ENCODE data around the gene PRKCG.

The PRKCG gene

GRCh38 chr19:53873773-53874605, 8.0 kb upstream of the PRKCG start:
- no peak for DNase-seq (ENCODE audit: low read depth)
- H3K4me3 ChIP-seq (ENCODE audit: low read length), result no peak overlapping the region
- no peaks in the 10 kb centered on the region for H3K27me3 ChIP-seq (replicated peaks; ENCODE audit: control insufficient read depth, insufficient read depth, low read length)
- peaks cover 22% of the 10 kb centered on the region for H3K36me3 ChIP-seq (ENCODE audit: control insufficient read depth, insufficient read depth, low read length, severe bottlenecking)
- peaks cover 3% of the 10 kb centered on the region for H3K4me1 ChIP-seq (ENCODE audit: control insufficient read depth, insufficient read depth, low read length)
- H3K9me3 ChIP-seq (ENCODE audit: control insufficient read depth, low read length), result no peaks in the 10 kb centered on the region
- H3K9ac ChIP-seq (ENCODE audit: low read length), result no peak overlapping the region

GRCh38 chr19:53874606-53874990, 7.4 kb upstream of the PRKCG start:
- Histone ChIP-seq H3K27me3 (replicated peaks; ENCODE audit: control insufficient read depth, insufficient read depth, low read length) (peaks cover 1% of the 10 kb centered on the region), H3K9ac (ENCODE audit: low read length) (no peak overlapping the region), H3K9me3 (ENCODE audit: control insufficient read depth, low read length) (no peaks in the 10 kb centered on the region), H3K4me1 (ENCODE audit: control insufficient read depth, insufficient read depth, low read length) (peaks cover 4% of the 10 kb centered on the region), H3K36me3 (ENCODE audit: control insufficient read depth, insufficient read depth, low read length, severe bottlenecking) (peaks cover 22% of the 10 kb centered on the region), H3K4me3 (ENCODE audit: low read length) (no peak overlapping the region)
- no peak for DNase-seq (ENCODE audit: low read depth)

- Histone ChIP-seq H3K36me3 (ENCODE audit: control insufficient read depth, insufficient read depth, low read length, severe bottlenecking) (peaks cover 22% of the 10 kb centered on the region), H3K9ac (ENCODE audit: low read length) (no peak overlapping the region), H3K4me3 (ENCODE audit: low read length) (no peak overlapping the region), H3K4me1 (ENCODE audit: control insufficient read depth, insufficient read depth, low read length) (peaks cover 4% of the 10 kb centered on the region), H3K9me3 (ENCODE audit: control insufficient read depth, low read length) (no peaks in the 10 kb centered on the region), H3K27me3 (replicated peaks; ENCODE audit: control insufficient read depth, insufficient read depth, low read length) (peaks cover 12% of the 10 kb centered on the region)
- DNase-seq (ENCODE audit: low read depth), result no peak
These were observed 6.2 kb upstream of the PRKCG start for GRCh38 chr19:53875602-53876325.

GRCh38 chr19:53876651-53877224, 5.3 kb upstream of the PRKCG start:
- no peaks in the 10 kb centered on the region for H3K9me3 ChIP-seq (ENCODE audit: control insufficient read depth, low read length)
- no peak overlapping the region for H3K9ac ChIP-seq (ENCODE audit: low read length)
- peaks cover 21% of the 10 kb centered on the region for H3K27me3 ChIP-seq (replicated peaks; ENCODE audit: control insufficient read depth, insufficient read depth, low read length)
- peaks cover 22% of the 10 kb centered on the region for H3K36me3 ChIP-seq (ENCODE audit: control insufficient read depth, insufficient read depth, low read length, severe bottlenecking)
- no peak overlapping the region for H3K4me3 ChIP-seq (ENCODE audit: low read length)
- peaks cover 12% of the 10 kb centered on the region for H3K4me1 ChIP-seq (ENCODE audit: control insufficient read depth, insufficient read depth, low read length)
- DNase-seq (ENCODE audit: low read depth), result no peak

- Histone ChIP-seq H3K4me3 (ENCODE audit: low read length) (no peak overlapping the region), H3K27me3 (replicated peaks; ENCODE audit: control insufficient read depth, insufficient read depth, low read length) (peaks cover 24% of the 10 kb centered on the region), H3K9me3 (ENCODE audit: control insufficient read depth, low read length) (no peaks in the 10 kb centered on the region), H3K36me3 (ENCODE audit: control insufficient read depth, insufficient read depth, low read length, severe bottlenecking) (peaks cover 22% of the 10 kb centered on the region), H3K4me1 (ENCODE audit: control insufficient read depth, insufficient read depth, low read length) (peaks cover 14% of the 10 kb centered on the region), H3K9ac (ENCODE audit: low read length) (no peak overlapping the region)
- no peak for DNase-seq (ENCODE audit: low read depth)
These were observed 4.6 kb upstream of the PRKCG start for GRCh38 chr19:53877361-53877766.

- H3K4me3 ChIP-seq (ENCODE audit: low read length), result peak overlapping the region; percentile 95
- peaks cover 16% of the 10 kb centered on the region for H3K36me3 ChIP-seq (ENCODE audit: control insufficient read depth, insufficient read depth, low read length, severe bottlenecking)
- H3K27me3 ChIP-seq (replicated peaks; ENCODE audit: control insufficient read depth, insufficient read depth, low read length), result peaks cover 27% of the 10 kb centered on the region
- DNase-seq (ENCODE audit: low read depth), result no peak
- H3K4me1 ChIP-seq (ENCODE audit: control insufficient read depth, insufficient read depth, low read length), result peaks cover 14% of the 10 kb centered on the region
- peak overlapping the region; percentile 86 for H3K9ac ChIP-seq (ENCODE audit: low read length)
- no peaks in the 10 kb centered on the region for H3K9me3 ChIP-seq (ENCODE audit: control insufficient read depth, low read length)
These were observed 3.2 kb upstream of the PRKCG start for GRCh38 chr19:53878776-53879139.

- DNase-seq (ENCODE audit: low read depth), result peak; percentile 97
- Histone ChIP-seq H3K9me3 (ENCODE audit: control insufficient read depth, low read length) (no peaks in the 10 kb centered on the region), H3K9ac (ENCODE audit: low read length) (peak overlapping the region; percentile 86), H3K36me3 (ENCODE audit: control insufficient read depth, insufficient read depth, low read length, severe bottlenecking) (peaks cover 9% of the 10 kb centered on the region), H3K4me3 (ENCODE audit: low read length) (peak overlapping the region; percentile 95), H3K27me3 (replicated peaks; ENCODE audit: control insufficient read depth, insufficient read depth, low read length) (peaks cover 33% of the 10 kb centered on the region), H3K4me1 (ENCODE audit: control insufficient read depth, insufficient read depth, low read length) (peaks cover 14% of the 10 kb centered on the region)
These were observed 2.6 kb upstream of the PRKCG start for GRCh38 chr19:53879140-53880081.

- H3K4me3 ChIP-seq (ENCODE audit: low read length), result peak overlapping the region; percentile 58
- H3K36me3 ChIP-seq (ENCODE audit: control insufficient read depth, insufficient read depth, low read length, severe bottlenecking), result peaks cover 1% of the 10 kb centered on the region
- peaks cover 44% of the 10 kb centered on the region for H3K27me3 ChIP-seq (replicated peaks; ENCODE audit: control insufficient read depth, insufficient read depth, low read length)
- peaks cover 14% of the 10 kb centered on the region for H3K4me1 ChIP-seq (ENCODE audit: control insufficient read depth, insufficient read depth, low read length)
- H3K9me3 ChIP-seq (ENCODE audit: control insufficient read depth, low read length), result no peaks in the 10 kb centered on the region
- peak overlapping the region; percentile 23 for H3K9ac ChIP-seq (ENCODE audit: low read length)
- no peak for DNase-seq (ENCODE audit: low read depth)
These were observed 1.1 kb upstream of the PRKCG start for GRCh38 chr19:53880711-53881481.

- Histone ChIP-seq H3K9ac (ENCODE audit: low read length) (no peak overlapping the region), H3K4me1 (ENCODE audit: control insufficient read depth, insufficient read depth, low read length) (peaks cover 14% of the 10 kb centered on the region), H3K27me3 (replicated peaks; ENCODE audit: control insufficient read depth, insufficient read depth, low read length) (peaks cover 44% of the 10 kb centered on the region), H3K4me3 (ENCODE audit: low read length) (peak overlapping the region; percentile 58), H3K36me3 (ENCODE audit: control insufficient read depth, insufficient read depth, low read length, severe bottlenecking) (no peaks in the 10 kb centered on the region), H3K9me3 (ENCODE audit: control insufficient read depth, low read length) (no peaks in the 10 kb centered on the region)
- DNase-seq (ENCODE audit: low read depth), result no peak
These were observed 524 bp downstream of the PRKCG start for GRCh38 chr19:53882391-53883050.

GRCh38 chr19:53883231-53883661, 1.2 kb downstream of the PRKCG start:
- DNase-seq (ENCODE audit: low read depth), result no peak
- Histone ChIP-seq H3K27me3 (replicated peaks; ENCODE audit: control insufficient read depth, insufficient read depth, low read length) (peaks cover 44% of the 10 kb centered on the region), H3K4me3 (ENCODE audit: low read length) (no peak overlapping the region), H3K9ac (ENCODE audit: low read length) (no peak overlapping the region), H3K36me3 (ENCODE audit: control insufficient read depth, insufficient read depth, low read length, severe bottlenecking) (no peaks in the 10 kb centered on the region), H3K4me1 (ENCODE audit: control insufficient read depth, insufficient read depth, low read length) (peaks cover 14% of the 10 kb centered on the region), H3K9me3 (ENCODE audit: control insufficient read depth, low read length) (no peaks in the 10 kb centered on the region)
